SK-N-SH treated with all-trans-retinoic acid at 6 μM for 48 hours (cell line): ENCODE results near the gene ZNF333.

Source experiments
- ATAC-seq: fragments of 200-7000 bp; cut with Tn5 transposase; 3 replicates; pipeline ENCODE4 v1.9.1; 2020; ENCODE audit warnings: mild to moderate bottlenecking, moderate library complexity
- ARNTL ChIP-seq: fragments of 450-650 bp; formaldehyde crosslinking; IDR thresholded peaks from 2 replicates; pipeline ENCODE4 v1.5.0; 2020; ENCODE audit warnings: low read depth, mild to moderate bottlenecking, moderate library complexity, borderline replicate concordance
- CREB5 ChIP-seq: fragments of 250-450 bp; sonication (Bioruptor Pico); IDR thresholded peaks from 2 replicates; pipeline ENCODE4 v1.5.1; 2020; ENCODE audit warnings: low read depth, mild to moderate bottlenecking, moderate library complexity
- CSDC2 ChIP-seq: fragments of 250-450 bp; sonication (Bioruptor Pico); IDR thresholded peaks from 2 replicates; pipeline ENCODE4 v1.5.0; 2020; ENCODE audit warnings: mild to moderate bottlenecking, moderate library complexity
- CSRNP3 ChIP-seq: fragments of 250-450 bp; sonication (Bioruptor Pico); IDR thresholded peaks from 2 replicates; pipeline ENCODE4 v1.5.1; 2021; ENCODE audit warnings: mild to moderate bottlenecking, moderate library complexity
- ESRRG ChIP-seq: fragments of 250-450 bp; sonication (Bioruptor Pico); IDR thresholded peaks from 2 replicates; pipeline ENCODE4 v1.6.1; 2021; ENCODE audit warnings: mild to moderate bottlenecking
- GLIS3 ChIP-seq: fragments of 250-450 bp; sonication (Bioruptor Pico); IDR thresholded peaks from 2 replicates; pipeline ENCODE4 v1.5.0; 2020; ENCODE audit warnings: mild to moderate bottlenecking, moderate library complexity
- ISL1 ChIP-seq: fragments of 250-450 bp; sonication (Bioruptor Pico); IDR thresholded peaks from 2 replicates; pipeline ENCODE4 v2.1.2; 2022; ENCODE audit warnings: mild to moderate bottlenecking, moderate library complexity
- OSR1 ChIP-seq: fragments of 250-450 bp; sonication (Bioruptor Pico); IDR thresholded peaks from 2 replicates; pipeline ENCODE4 v1.8.0; 2022; ENCODE audit warnings: moderate library complexity, mild to moderate bottlenecking, inconsistent platforms
- PATZ1 ChIP-seq: fragments of 250-450 bp; sonication (Bioruptor Pico); IDR thresholded peaks from 2 replicates; pipeline ENCODE4 v1.8.0; 2020; ENCODE audit warnings: mild to moderate bottlenecking, moderate library complexity, borderline replicate concordance
- POU6F1 ChIP-seq: fragments of 250-450 bp; sonication (Bioruptor Pico); IDR thresholded peaks from 2 replicates; pipeline ENCODE4 v1.8.0; 2021; ENCODE audit warnings: low read depth, mild to moderate bottlenecking, moderate library complexity, borderline replicate concordance
- PPARA ChIP-seq: fragments of 250-450 bp; sonication (Bioruptor Pico); IDR thresholded peaks from 2 replicates; pipeline ENCODE4 v1.5.0; 2020; ENCODE audit warnings: mild to moderate bottlenecking, borderline replicate concordance
- RARB ChIP-seq: fragments of 250-450 bp; sonication (Bioruptor Pico); IDR thresholded peaks from 2 replicates; pipeline ENCODE4 v1.8.0; 2021; ENCODE audit warnings: mild to moderate bottlenecking, moderate library complexity
- TCF4 ChIP-seq: fragments of 250-450 bp; sonication (Bioruptor Pico); IDR thresholded peaks from 2 replicates; pipeline ENCODE4 v1.8.0; 2021; ENCODE audit warnings: mild to moderate bottlenecking, moderate library complexity, borderline replicate concordance
- TOX ChIP-seq: fragments of 250-450 bp; sonication (Bioruptor Pico); IDR thresholded peaks from 2 replicates; pipeline ENCODE4 v1.8.0; 2021; ENCODE audit warnings: mild to moderate bottlenecking, moderate library complexity, borderline replicate concordance
- ZC3H10 ChIP-seq: fragments of 250-450 bp; sonication (Bioruptor Pico); IDR thresholded peaks from 2 replicates; pipeline ENCODE4 v1.5.1; 2021; ENCODE audit warnings: mild to moderate bottlenecking, moderate library complexity
- ZFP3 ChIP-seq: fragments of 250-450 bp; sonication (Bioruptor Pico); IDR thresholded peaks from 2 replicates; pipeline ENCODE4 v1.5.0; 2020; ENCODE audit warnings: mild to moderate bottlenecking, moderate library complexity
- ZFP30 ChIP-seq: fragments of 450-650 bp; formaldehyde crosslinking; IDR thresholded peaks from 2 replicates; pipeline ENCODE4 v1.5.0; 2022; ENCODE audit warnings: mild to moderate bottlenecking, moderate library complexity
- ZNF565 ChIP-seq: fragments of 450-650 bp; formaldehyde crosslinking; conservative IDR thresholded peaks from 2 replicates; pipeline ENCODE4 v1.5.0; 2020; ENCODE audit warnings: low read depth, mild to moderate bottlenecking, moderate library complexity
- ZNF70 ChIP-seq: fragments of 450-650 bp; formaldehyde crosslinking; IDR thresholded peaks from 2 replicates; pipeline ENCODE4 v1.5.0; 2020; ENCODE audit warnings: mild to moderate bottlenecking, moderate library complexity
- ZNF8 ChIP-seq: fragments of 450-650 bp; formaldehyde crosslinking; IDR thresholded peaks from 2 replicates; pipeline ENCODE4 v1.5.0; 2020; ENCODE audit warnings: mild to moderate bottlenecking, moderate library complexity

ZNF333 gene

GRCh38 chr19:14678199-14678598 is 11.6 kb upstream of the ZNF333 start (continued):
- TF ChIP-seq POU6F1 (CRISPR knock-in tag) (no peak), ZNF70 (CRISPR knock-in tag) (no peak), PPARA (no peak), ZNF8 (no peak), ZFP30 (CRISPR knock-in tag) (no peak), CREB5 (CRISPR knock-in tag) (no peak)

- ATAC-seq = no peak
- TF ChIP-seq ESRRG (CRISPR knock-in tag) (no peak), ZNF565 (CRISPR knock-in tag) (no peak), GLIS3 (CRISPR knock-in tag) (no peak), PATZ1 (CRISPR knock-in tag) (no peak), TCF4 (CRISPR knock-in tag) (no peak), RARB (CRISPR knock-in tag) (no peak), ARNTL (CRISPR knock-in tag) (no peak), CSRNP3 (CRISPR knock-in tag) (no peak), PPARA (no peak), TOX (CRISPR knock-in tag) (no peak), ZFP30 (CRISPR knock-in tag) (no peak), ISL1 (CRISPR knock-in tag) (no peak), ZFP3 (no peak), OSR1 (no peak), ZC3H10 (CRISPR knock-in tag) (no peak), CREB5 (CRISPR knock-in tag) (no peak)
Observed at GRCh38 chr19:14682084-14682483, 7.8 kb upstream of the ZNF333 start.

GRCh38 chr19:14683439-14683838 is 6.4 kb upstream of the ZNF333 start:
- ATAC-seq = no peak
- TF ChIP-seq ISL1 (CRISPR knock-in tag) (no peak), CSDC2 (no peak), ZNF70 (CRISPR knock-in tag) (no peak), CSRNP3 (CRISPR knock-in tag) (no peak), TOX (CRISPR knock-in tag) (no peak), POU6F1 (CRISPR knock-in tag) (no peak), ZFP3 (no peak), ESRRG (CRISPR knock-in tag) (no peak), RARB (CRISPR knock-in tag) (no peak), ZC3H10 (CRISPR knock-in tag) (no peak), ZFP30 (CRISPR knock-in tag) (no peak), ARNTL (CRISPR knock-in tag) (no peak), ZNF565 (CRISPR knock-in tag) (no peak)
